ENCODE measurements around the gene ISM1.

The ISM1 gene

DNA sequence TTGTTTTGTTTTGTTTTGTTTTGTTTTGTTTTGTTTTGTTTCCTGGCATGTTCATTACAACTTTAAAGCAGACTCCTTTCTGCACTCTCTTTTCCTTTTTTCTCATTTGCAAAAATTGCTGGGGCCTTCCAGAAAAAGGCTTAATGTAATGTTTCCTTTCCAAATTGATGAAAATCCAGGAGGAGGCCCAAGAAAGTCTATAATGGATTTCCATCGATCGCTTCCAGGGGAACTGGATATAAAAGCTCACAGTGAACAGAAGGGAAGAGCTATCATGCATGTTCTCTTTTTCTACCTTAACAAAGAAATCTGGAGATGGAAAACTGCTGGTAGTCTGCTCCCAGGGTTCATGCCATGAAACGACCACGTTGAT is 28.7 kb downstream of the ISM1 start:
- in situ Hi-C loops (cut with HindIII; ENCODE audit: low pct_ligation_motif_present, low pct_unique_long_range_greater_than_20kb, low sequenced_read_pairs) = no loop called here

DNA sequence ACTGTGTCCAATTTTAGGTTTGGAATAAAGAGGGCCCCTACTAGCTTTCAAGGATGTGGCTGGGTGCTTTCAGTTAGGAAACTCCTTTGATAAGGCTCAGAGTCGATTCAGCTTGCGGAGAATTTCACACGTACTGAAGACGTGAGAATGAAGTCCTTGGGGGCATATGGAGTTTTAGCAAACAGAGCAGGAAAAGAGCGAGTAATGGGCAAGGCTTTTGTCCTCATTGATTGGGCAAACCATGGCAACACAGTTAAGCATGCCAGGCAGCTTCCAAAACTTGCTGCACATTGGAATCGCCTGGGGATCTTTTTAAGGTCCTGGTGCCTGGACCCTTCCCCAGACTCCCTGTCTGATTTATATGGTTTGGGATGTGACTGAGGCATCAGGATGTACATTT is 29.2 kb downstream of the ISM1 start:
- no peak for DNase-seq
- in situ Hi-C loops (cut with HindIII; ENCODE audit: low pct_ligation_motif_present, low pct_unique_long_range_greater_than_20kb, low sequenced_read_pairs) = no loop called here

More for the DNA sequence above, 28.7 kb downstream of the ISM1 start:
- no peak for DNase-seq

- no peak for DNase-seq
Measured at GRCh38 chr20:13251106-13251903, 30.2 kb downstream of the ISM1 start.

GRCh38 chr20:13251904-13252297 is 30.8 kb downstream of the ISM1 start:
- in situ Hi-C loops (cut with HindIII; ENCODE audit: low pct_ligation_motif_present, low pct_unique_long_range_greater_than_20kb, low sequenced_read_pairs) = no loop called here
- DNase-seq = no peak

More at GRCh38 chr20:13251106-13251903, 30.2 kb downstream of the ISM1 start:
- in situ Hi-C loops (cut with HindIII; ENCODE audit: low pct_ligation_motif_present, low pct_unique_long_range_greater_than_20kb, low sequenced_read_pairs) = no loop called here

DNA sequence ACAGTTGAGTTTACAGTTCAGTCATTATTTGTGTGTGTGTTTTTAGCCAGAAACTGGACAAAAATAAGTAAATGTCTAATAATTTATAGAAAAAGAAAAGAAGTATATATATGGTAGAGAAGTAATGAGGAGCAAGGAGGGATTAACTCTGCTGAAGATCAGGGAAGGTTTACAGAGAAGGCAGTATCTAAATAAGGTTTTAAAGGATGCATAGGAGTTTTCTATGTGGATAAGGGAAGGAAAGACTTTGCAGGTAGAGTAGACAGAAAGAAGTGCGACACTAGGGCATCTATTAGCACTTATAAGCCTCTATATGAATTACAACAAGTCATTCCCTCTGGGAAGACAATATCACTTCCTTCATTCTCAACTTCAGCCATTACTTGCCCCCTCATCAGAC is 34.3 kb downstream of the ISM1 start:
- DNase-seq = no peak
- in situ Hi-C loops (cut with HindIII; ENCODE audit: low pct_ligation_motif_present, low pct_unique_long_range_greater_than_20kb, low sequenced_read_pairs) = no loop called here

DNA sequence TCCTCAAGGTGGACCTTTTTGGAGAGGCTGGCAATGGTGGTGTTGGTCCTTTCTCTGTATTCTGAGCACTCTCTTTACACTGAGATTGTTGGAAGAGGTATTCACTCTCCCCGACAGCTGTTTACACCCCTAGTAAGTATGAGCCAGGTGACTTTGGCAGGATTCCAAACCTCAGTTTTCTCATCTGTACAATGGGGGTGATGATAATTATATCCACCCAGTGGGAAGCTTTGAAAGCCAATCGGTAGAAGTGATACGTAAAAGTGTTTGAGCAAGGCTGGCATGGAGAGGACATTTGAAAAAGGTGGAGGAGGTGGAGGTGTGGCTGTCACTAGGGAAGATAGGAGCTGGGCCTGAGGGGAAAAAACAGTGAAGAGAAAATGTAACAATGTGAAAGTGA is 35.5 kb downstream of the ISM1 start:
- in situ Hi-C loops (cut with HindIII; ENCODE audit: low pct_ligation_motif_present, low pct_unique_long_range_greater_than_20kb, low sequenced_read_pairs) = no loop called here
- no peak for DNase-seq

DNA sequence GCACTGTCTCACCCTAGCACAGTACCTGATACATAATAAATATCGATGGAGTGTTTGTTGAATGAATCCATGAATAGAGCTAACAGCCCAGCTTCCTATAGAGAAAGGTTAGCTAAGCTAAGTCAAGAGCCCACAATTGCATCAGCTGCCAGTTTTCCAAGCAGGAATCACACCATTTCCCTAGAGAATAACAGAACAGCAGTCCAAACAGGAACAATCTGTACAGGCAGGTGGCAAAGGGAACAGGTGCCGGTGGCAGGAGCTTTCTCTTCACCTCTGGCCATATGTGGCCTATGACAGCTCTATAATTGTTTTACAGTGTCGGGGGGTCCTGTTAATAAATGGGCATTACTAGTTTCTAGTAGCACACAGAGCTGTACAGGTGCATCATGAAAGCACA is 38.8 kb downstream of the ISM1 start:
- in situ Hi-C loops (cut with HindIII; ENCODE audit: low pct_ligation_motif_present, low pct_unique_long_range_greater_than_20kb, low sequenced_read_pairs) = no loop called here
- no peak for DNase-seq

DNA sequence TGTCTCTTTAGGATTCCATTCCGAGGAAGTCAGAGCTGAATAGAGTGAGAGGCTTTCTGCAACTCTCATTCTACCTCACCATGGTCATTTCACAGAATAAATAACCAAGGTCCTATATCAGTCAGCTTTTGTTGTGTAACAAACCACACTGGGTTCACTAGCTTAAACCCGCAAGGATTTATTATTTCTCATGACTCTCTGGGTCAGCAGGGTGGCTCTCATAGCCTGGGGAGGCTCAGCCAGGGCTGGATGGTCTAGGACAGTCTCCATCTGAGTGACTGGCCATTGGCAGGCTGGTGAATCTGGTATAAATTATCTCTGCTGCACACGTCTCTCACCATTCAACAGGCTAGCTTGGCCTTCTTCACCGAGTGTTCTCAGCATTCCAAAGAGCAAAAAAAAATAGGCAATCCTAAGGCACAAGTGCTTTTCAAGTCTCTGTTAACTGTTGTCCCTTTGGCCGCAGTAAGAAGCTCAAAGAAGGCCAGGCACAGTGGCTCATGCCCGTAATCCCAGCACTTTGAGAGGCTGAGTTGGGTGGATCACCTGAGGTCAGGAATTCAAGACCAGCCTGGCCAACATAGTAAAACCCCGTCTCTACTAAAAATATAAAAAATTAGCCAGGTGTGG is 39.7 kb downstream of the ISM1 start:
- DNase-seq = no peak
- in situ Hi-C loops (cut with HindIII; ENCODE audit: low pct_ligation_motif_present, low pct_unique_long_range_greater_than_20kb, low sequenced_read_pairs) = no loop called here

- in situ Hi-C loops (cut with HindIII; ENCODE audit: low pct_ligation_motif_present, low pct_unique_long_range_greater_than_20kb, low sequenced_read_pairs) = no loop called here
- peak; percentile 50 for DNase-seq
Measured at GRCh38 chr20:13261460-13262301, 40.6 kb downstream of the ISM1 start.

- in situ Hi-C loops (cut with HindIII; ENCODE audit: low pct_ligation_motif_present, low pct_unique_long_range_greater_than_20kb, low sequenced_read_pairs) = no loop called here
- no peak for DNase-seq
Measured at GRCh38 chr20:13262302-13262650, 41.2 kb downstream of the ISM1 start.

DNA sequence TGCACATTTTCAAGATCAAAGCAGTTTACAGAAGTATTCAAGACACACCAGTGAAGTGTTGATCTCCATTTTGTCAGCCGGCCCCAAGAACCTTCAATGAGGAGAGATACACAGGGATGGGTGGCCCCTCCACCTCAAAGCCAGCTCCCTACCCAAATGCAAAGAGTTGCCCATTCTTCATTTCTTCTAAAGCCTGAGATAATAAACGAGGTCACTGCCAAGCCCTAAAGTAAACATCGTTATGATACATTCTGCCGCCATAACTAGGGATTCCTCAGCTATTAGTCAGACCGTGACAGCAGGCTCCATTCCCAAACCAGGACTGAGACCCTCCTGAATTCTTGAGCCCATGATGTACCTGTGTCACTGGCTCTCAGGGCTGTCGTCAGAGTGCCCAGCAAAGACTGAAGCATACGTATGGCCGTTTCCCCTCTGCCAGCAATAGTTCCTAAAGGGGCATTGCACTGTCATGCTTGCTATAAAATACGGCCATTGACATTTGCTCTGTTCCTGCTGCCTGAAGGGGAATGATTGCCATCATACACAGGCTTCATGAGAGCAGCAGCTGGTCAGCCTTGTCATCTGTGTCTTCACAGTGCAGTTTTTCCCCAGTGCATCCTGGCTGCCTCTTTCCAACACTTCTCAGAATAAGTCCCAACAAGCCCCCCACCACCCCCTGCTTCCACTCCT is 41.7 kb downstream of the ISM1 start:
- in situ Hi-C loops (cut with HindIII; ENCODE audit: low pct_ligation_motif_present, low pct_unique_long_range_greater_than_20kb, low sequenced_read_pairs) = no loop called here
- DNase-seq = no peak

GRCh38 chr20:13263451-13263850 is 42.4 kb downstream of the ISM1 start:
- in situ Hi-C loops (cut with HindIII; ENCODE audit: low pct_ligation_motif_present, low pct_unique_long_range_greater_than_20kb, low sequenced_read_pairs) = no loop called here
- DNase-seq = no peak

- no peak for DNase-seq
- in situ Hi-C loops (cut with HindIII; ENCODE audit: low pct_ligation_motif_present, low pct_unique_long_range_greater_than_20kb, low sequenced_read_pairs) = no loop called here
Measured at GRCh38 chr20:13264907-13265306, 43.8 kb downstream of the ISM1 start.

DNA sequence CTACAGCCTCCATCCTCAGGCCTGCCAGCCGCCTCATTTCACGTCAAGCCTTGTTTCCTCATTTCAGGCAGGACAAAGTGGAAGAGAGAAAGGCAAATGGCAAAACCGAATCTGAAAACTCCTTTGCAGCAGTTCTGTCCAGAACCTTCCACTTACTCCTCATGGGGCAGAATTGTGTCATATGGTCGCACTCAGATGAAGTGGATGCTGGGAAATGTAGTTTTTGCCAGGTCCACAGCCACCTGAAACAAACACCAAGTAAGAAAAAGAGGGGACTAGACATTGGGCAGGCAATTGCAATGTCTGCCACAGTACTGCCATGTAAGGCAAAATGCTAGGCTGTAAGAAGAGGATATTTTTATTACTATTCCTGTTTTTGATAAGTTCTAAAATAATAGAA is 44.9 kb downstream of the ISM1 start:
- no peak for DNase-seq
- in situ Hi-C loops (cut with HindIII; ENCODE audit: low pct_ligation_motif_present, low pct_unique_long_range_greater_than_20kb, low sequenced_read_pairs) = no loop called here

DNA sequence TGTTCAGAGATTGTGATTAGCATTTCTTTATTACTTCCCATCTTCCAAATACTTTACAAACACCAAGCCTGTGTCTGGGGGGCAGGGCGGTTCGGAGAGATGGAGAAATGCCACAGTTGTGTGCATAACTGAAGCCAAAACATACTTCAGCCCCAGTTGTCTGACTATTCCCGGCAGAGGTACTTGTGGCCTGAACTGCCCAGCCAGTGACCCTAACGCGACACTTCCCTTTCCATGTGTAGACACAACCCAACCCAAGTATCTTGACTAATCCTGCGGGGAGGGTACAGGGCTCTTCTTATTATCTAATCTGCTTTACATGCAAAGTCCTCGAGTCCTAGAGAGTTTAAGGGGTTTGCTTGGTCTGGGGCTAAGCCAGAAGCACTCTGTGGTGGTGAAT is 46.2 kb downstream of the ISM1 start:
- no peak for DNase-seq
- in situ Hi-C loops (cut with HindIII; ENCODE audit: low pct_ligation_motif_present, low pct_unique_long_range_greater_than_20kb, low sequenced_read_pairs) = no loop called here

- in situ Hi-C loops (cut with HindIII; ENCODE audit: low pct_ligation_motif_present, low pct_unique_long_range_greater_than_20kb, low sequenced_read_pairs) = no loop called here
- no peak for DNase-seq
Measured at GRCh38 chr20:13268953-13269352, 47.9 kb downstream of the ISM1 start.

DNA sequence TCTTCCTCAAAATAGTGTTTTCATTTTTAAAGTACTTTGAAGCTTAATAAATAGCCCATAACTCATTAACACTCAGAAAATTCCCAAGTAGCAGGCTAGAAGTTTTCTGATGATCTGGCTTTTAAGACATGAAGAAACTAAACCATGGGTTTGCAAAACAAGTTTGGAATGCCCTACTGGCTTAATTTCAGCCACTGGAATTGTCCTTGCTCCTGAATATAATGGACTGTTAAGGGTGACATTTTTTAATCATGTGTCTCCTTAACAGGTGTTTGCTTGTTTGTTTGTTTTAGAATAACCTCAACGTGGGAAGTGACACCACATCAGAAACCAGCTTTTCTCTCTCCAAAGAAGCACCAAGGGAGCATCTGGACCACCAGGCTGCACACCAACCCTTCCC is 49.1 kb downstream of the ISM1 start:
- in situ Hi-C loops (cut with HindIII; ENCODE audit: low pct_ligation_motif_present, low pct_unique_long_range_greater_than_20kb, low sequenced_read_pairs) = no loop called here
- no peak for DNase-seq

DNA sequence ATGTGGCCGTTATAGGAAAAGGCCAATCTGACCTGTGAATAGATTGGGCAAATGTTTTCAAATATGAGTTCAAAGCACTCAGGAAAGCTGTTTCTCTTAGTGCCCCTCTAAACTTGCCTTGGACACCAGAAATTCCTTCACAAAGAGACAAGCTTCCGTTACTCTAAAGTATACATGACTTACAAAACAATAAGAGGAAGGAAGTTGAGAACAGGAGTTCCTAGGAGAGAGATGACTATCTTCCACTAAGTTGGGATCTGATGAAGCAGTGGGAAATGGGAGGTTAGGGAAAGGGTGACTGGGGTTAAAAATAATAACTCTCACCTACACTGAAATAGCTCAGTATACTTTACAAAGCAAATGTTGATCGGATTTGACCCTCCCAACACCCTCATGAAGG is 50.0 kb downstream of the ISM1 start:
- no peak for DNase-seq
- in situ Hi-C loops (cut with HindIII; ENCODE audit: low pct_ligation_motif_present, low pct_unique_long_range_greater_than_20kb, low sequenced_read_pairs) = no loop called here
